Naive thymus-derived CD4-positive, alpha-beta T cell (primary cell): Measurements from ENCODE around the gene MBNL2. TPM values are rescaled to one million over a fixed set of nuclear protein-coding genes. Genes with fewer than 3 reads are reported as not detected.

Source experiments
- ATAC-seq: fragments of 150-1000 bp; cut with Tn5 transposase; 2 replicates; pipeline ENCODE4 v1.10.0; 2021; ENCODE audit warnings: mild to moderate bottlenecking, moderate library complexity
- CTCF ChIA-PET: fragments of 350-600 bp; sonication (Branson Sonifier 250); formaldehyde crosslinking; loops from one replicate; lab custom pipeline; 2021; ENCODE audit warnings: antibody characterized with exemption; lab: Charles Lee
- POLR2A ChIA-PET: fragments of 350-600 bp; sonication (Branson Sonifier 250); formaldehyde crosslinking; loops from one replicate; lab custom pipeline; 2021; ENCODE audit warnings: antibody characterized with exemption, inconsistent platforms; lab: Charles Lee
- DNase-seq, 9 donors: peaks; one replicate each; pipeline versions ENCODE4 v3.0.0 to v3.0.0-alpha.2; 2020 to 2022; ENCODE audit warnings: mixed read lengths in 1 of 9
- H3K27ac ChIP-seq: one replicate; pipeline ENCODE4 v1.7.0; 2013; ENCODE audit warnings: mild to moderate bottlenecking, low read depth, low read length, moderate library complexity
- H3K27me3 ChIP-seq, 2 donors: one replicate each; pipeline ENCODE4 v1.7.0; 2013; ENCODE audit warnings: low read length in 2 of 2, mild to moderate bottlenecking in 2 of 2, moderate library complexity in 2 of 2; ENCODE audit not compliant: control insufficient read depth in 2 of 2, insufficient read depth in 2 of 2
- H3K36me3 ChIP-seq, 3 experiments: 1 replicate in 2 of 3; 2 replicates in 1 of 3; pipeline ENCODE4 v1.7.0; 2013; ENCODE audit warnings: low read length in 3 of 3, mild to moderate bottlenecking in 3 of 3, moderate library complexity in 1 of 3; ENCODE audit not compliant: insufficient read depth in 3 of 3, control insufficient read depth in 2 of 3
- H3K4me1 ChIP-seq, 2 donors: one replicate each; pipeline ENCODE4 v1.7.0; 2013; ENCODE audit warnings: low read length in 2 of 2, mild to moderate bottlenecking in 2 of 2, moderate library complexity in 1 of 2; ENCODE audit not compliant: control insufficient read depth in 2 of 2, insufficient read depth in 2 of 2
- H3K4me3 ChIP-seq: 2 replicates; pipeline ENCODE4 v1.7.0; 2013; ENCODE audit warnings: mild to moderate bottlenecking, low read length
- H3K9me3 ChIP-seq, 3 experiments: 1 replicate in 2 of 3; 2 replicates in 1 of 3; pipeline ENCODE4 v1.7.0; 2013; ENCODE audit warnings: low read length in 3 of 3; ENCODE audit not compliant: control insufficient read depth in 2 of 3
- H3K27ac Mint-ChIP-seq, 9 donors: one replicate each; pipeline ENCODE4 v1.8.0; 2020 to 2022; ENCODE audit warnings: mixed read lengths in 9 of 9, mild to moderate bottlenecking in 8 of 9, moderate library complexity in 5 of 9, inconsistent platforms in 2 of 9
- H3K27me3 Mint-ChIP-seq, 5 donors: one replicate each; pipeline ENCODE4 v1.8.0; 2021 to 2022; ENCODE audit warnings: mixed read lengths in 5 of 5, mild to moderate bottlenecking in 1 of 5
- H3K36me3 Mint-ChIP-seq, 5 donors: one replicate each; pipeline ENCODE4 v1.8.0; 2020 to 2022; ENCODE audit warnings: mixed read lengths in 5 of 5, mild to moderate bottlenecking in 3 of 5, inconsistent platforms in 1 of 5
- H3K4me1 Mint-ChIP-seq, 7 donors: one replicate each; pipeline ENCODE4 v1.8.0; 2020 to 2022; ENCODE audit warnings: mixed read lengths in 7 of 7, mild to moderate bottlenecking in 3 of 7, inconsistent platforms in 1 of 7
- H3K4me3 Mint-ChIP-seq, 10 donors: one replicate each; pipeline ENCODE4 v1.8.0; 2020 to 2022; ENCODE audit warnings: mild to moderate bottlenecking in 10 of 10, mixed read lengths in 10 of 10, moderate library complexity in 6 of 10, inconsistent platforms in 2 of 10
- H3K9me3 Mint-ChIP-seq, 11 donors: one replicate each; pipeline ENCODE4 v1.8.0; 2020 to 2022; ENCODE audit warnings: mixed read lengths in 11 of 11, mild to moderate bottlenecking in 4 of 11, inconsistent platforms in 1 of 11, moderate library complexity in 1 of 11
- intact Hi-C, 2 donors: fragments of 100-400 bp; cut with micrococcal nuclease; formaldehyde crosslinking; loops; one replicate each; pipeline ENCODE4 v1.15.1; 2023
- polyA plus RNA-seq, 2 donors: library from polyadenylated mRNA; unstranded; fragments of 300-500 nt; fragmentation: Illumina TruSeq; gene quantifications; one replicate each; pipeline ENCODE4 v1.2.3, GENCODE V29; 2021
- total RNA-seq, 6 experiments: library from RNA in 5 of 6; stranded (reverse) in 5 of 6; gene quantifications; 1 replicate in 5 of 6; 2 replicates in 1 of 6; pipeline ENCODE4 v1.2.3 and lab custom pipeline; 2021 to 2026

MBNL2 gene
- total and polyA plus RNA-seq, 7 experiments from 2014 or later = 13.4 to 28.6 (median 23.3) TPM

DNA sequence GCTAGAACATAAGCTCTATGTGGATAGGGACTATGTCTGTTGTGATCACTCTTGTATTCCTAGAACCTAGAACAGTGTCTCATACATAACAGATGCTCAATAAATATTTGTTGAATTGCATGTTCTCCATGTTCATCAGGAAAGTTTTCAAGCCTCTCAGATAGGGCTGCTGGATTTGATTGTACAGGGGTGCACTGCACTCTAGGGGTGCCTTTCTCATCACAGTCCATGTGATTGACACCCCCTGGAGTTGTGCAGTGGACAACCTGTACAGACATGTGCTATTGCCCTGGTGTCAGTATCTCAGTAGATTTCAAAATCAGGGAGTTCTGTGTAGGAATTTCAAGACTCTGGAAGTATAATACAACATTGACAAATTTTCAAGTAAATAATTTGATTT lies 58.9 kb downstream of the MBNL2 start:
- ChIA-PET CTCF (no interaction called here), POLR2A (no interaction called here)
- H3K27me3 Mint-ChIP-seq = no peaks in the 10 kb centered on the region
- peaks cover 0 to 1% (median 0%) of the 10 kb centered on the region in 11 donors for H3K9me3 Mint-ChIP-seq
- peak overlapping the region in 1 of 10 donors; percentile 15 for H3K4me3 Mint-ChIP-seq
- H3K4me1 Mint-ChIP-seq = peaks cover 18 to 77% (median 50%) of the 10 kb centered on the region in 7 donors
- ATAC-seq (no peak), DNase-seq (no peak)
- H3K27ac Mint-ChIP-seq = no peak overlapping the region
- Histone ChIP-seq H3K9me3 (no peaks in the 10 kb centered on the region), H3K4me1 (no peaks in the 10 kb centered on the region), H3K4me3 (no peak overlapping the region), H3K36me3 (peaks cover 0 to 2% (median 0%) of the 10 kb centered on the region in 3 experiments), H3K27me3 (no peaks in the 10 kb centered on the region), H3K27ac (no peak overlapping the region)
- intact Hi-C loops = no loop called here
- H3K36me3 Mint-ChIP-seq = peaks cover 2 to 43% (median 38%) of the 10 kb centered on the region in 5 donors

- intact Hi-C loops = no loop called here
- ChIA-PET POLR2A (no interaction called here), CTCF (no interaction called here)
- peaks cover 18 to 74% (median 44%) of the 10 kb centered on the region in 7 donors for H3K4me1 Mint-ChIP-seq
- H3K4me3 Mint-ChIP-seq = peak overlapping the region in 1 of 10 donors; percentile 1
- peak overlapping the region in 1 of 9 donors; percentile 32 for H3K27ac Mint-ChIP-seq
- no peaks in the 10 kb centered on the region for H3K9me3 Mint-ChIP-seq
- H3K27me3 Mint-ChIP-seq = no peaks in the 10 kb centered on the region
- no peak for DNase-seq
- Histone ChIP-seq H3K4me3 (no peak overlapping the region), H3K9me3 (no peaks in the 10 kb centered on the region), H3K27me3 (no peaks in the 10 kb centered on the region), H3K27ac (no peak overlapping the region), H3K4me1 (no peaks in the 10 kb centered on the region), H3K36me3 (no peaks in the 10 kb centered on the region)
- H3K36me3 Mint-ChIP-seq = peaks cover 0 to 36% (median 32%) of the 10 kb centered on the region in 5 donors
- ATAC-seq = no peak
Measured at GRCh38 chr13:97282705-97283104, 60.6 kb downstream of the MBNL2 start.

DNA sequence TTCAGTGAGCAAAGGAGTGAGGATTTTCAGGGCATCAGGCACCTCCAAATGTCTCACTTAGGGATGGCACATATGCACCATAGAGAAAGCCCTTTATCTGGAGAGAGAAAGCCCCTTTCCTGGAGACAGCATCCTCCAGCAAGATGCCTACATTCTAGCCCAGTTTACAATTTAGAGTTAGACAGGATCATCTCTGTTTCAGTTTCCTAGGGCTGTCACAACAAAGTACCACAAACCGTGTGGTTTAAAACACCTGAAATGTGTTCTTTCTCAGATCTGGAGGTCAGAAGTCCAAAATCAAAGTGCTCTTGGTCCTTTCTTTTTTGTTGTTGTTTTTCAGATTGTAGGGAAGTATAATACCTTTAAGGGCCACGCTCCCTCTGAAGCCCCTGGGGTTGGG lies 61.8 kb downstream of the MBNL2 start:
- Mint-ChIP-seq H3K4me1 (peaks cover 24 to 64% (median 44%) of the 10 kb centered on the region in 7 donors), H3K27me3 (no peaks in the 10 kb centered on the region), H3K4me3 (no peak overlapping the region), H3K36me3 (peaks cover 0 to 42% (median 35%) of the 10 kb centered on the region in 5 donors), H3K27ac (no peak overlapping the region), H3K9me3 (no peaks in the 10 kb centered on the region)
- ChIA-PET CTCF (no interaction called here), POLR2A (no interaction called here)
- Histone ChIP-seq H3K27ac (no peak overlapping the region), H3K4me1 (no peaks in the 10 kb centered on the region), H3K36me3 (no peaks in the 10 kb centered on the region), H3K4me3 (no peak overlapping the region), H3K9me3 (no peaks in the 10 kb centered on the region), H3K27me3 (no peaks in the 10 kb centered on the region)
- no peak for DNase-seq
- intact Hi-C loops = no loop called here
- no peak for ATAC-seq

GRCh38 chr13:97284558-97284957 lies 62.4 kb downstream of the MBNL2 start:
- Histone ChIP-seq H3K27ac (no peak overlapping the region), H3K4me3 (no peak overlapping the region), H3K36me3 (no peaks in the 10 kb centered on the region), H3K27me3 (no peaks in the 10 kb centered on the region), H3K9me3 (no peaks in the 10 kb centered on the region), H3K4me1 (no peaks in the 10 kb centered on the region)
- no peaks in the 10 kb centered on the region for H3K27me3 Mint-ChIP-seq
- intact Hi-C loops = no loop called here
- ATAC-seq = no peak
- H3K36me3 Mint-ChIP-seq = peaks cover 0 to 43% (median 35%) of the 10 kb centered on the region in 5 donors
- DNase-seq = no peak
- no peaks in the 10 kb centered on the region for H3K9me3 Mint-ChIP-seq
- CTCF ChIA-PET = no interaction called here
- POLR2A ChIA-PET = no interaction called here
- no peak overlapping the region for H3K27ac Mint-ChIP-seq
- peaks cover 25 to 59% (median 39%) of the 10 kb centered on the region in 7 donors for H3K4me1 Mint-ChIP-seq
- no peak overlapping the region for H3K4me3 Mint-ChIP-seq

- H3K4me3 ChIP-seq = no peak overlapping the region
- Mint-ChIP-seq H3K4me1 (peaks cover 24 to 51% (median 34%) of the 10 kb centered on the region in 7 donors), H3K4me3 (no peak overlapping the region), H3K27ac (no peak overlapping the region), H3K27me3 (no peaks in the 10 kb centered on the region), H3K36me3 (peaks cover 0 to 41% (median 35%) of the 10 kb centered on the region in 5 donors), H3K9me3 (no peaks in the 10 kb centered on the region)
- no peaks in the 10 kb centered on the region for H3K36me3 ChIP-seq
- intact Hi-C loops = no loop called here
- ATAC-seq (no peak), DNase-seq (no peak)
- H3K27ac ChIP-seq = no peak overlapping the region
- H3K9me3 ChIP-seq = no peaks in the 10 kb centered on the region
- ChIA-PET CTCF (no interaction called here), POLR2A (no interaction called here)
- H3K27me3 ChIP-seq = no peaks in the 10 kb centered on the region
- no peaks in the 10 kb centered on the region for H3K4me1 ChIP-seq
Measured at GRCh38 chr13:97285221-97285955, 63.3 kb downstream of the MBNL2 start.

DNA sequence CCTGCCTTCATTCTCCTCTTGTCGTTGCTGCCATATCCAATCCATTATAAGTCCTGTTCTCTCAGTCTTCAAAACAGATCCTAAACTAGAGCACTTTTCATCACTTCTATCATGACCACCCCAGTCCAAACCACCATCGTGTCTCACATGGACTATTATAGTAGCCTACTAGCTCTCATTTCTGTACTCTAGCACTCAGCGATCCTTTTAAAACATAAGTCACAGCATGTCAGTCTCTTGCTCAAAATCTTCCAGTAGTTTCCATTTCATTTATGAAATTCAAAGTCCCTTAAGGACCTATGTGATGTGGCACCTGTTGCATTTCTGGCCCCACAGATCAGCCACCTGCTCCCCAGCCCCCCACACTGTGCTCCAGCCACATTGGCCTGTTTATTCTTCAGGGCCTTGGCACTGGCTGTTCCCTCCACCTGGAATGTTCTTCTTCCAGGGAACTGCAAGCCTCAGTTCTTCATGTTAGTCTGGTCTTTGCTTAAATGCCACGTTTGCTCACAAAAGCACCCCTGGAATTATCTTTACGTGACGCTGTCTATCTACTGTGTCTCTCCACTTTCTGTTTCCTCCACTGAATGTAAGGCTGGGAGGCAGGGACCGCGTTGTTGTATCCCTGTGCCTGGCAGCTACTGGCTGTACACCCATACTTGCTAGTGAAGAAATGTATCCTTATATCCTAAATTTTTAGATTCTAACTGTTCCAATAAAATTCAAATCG lies 64.3 kb downstream of the MBNL2 start:
- POLR2A ChIA-PET = no interaction called here
- H3K27me3 ChIP-seq = no peaks in the 10 kb centered on the region
- Mint-ChIP-seq H3K4me3 (peak overlapping the region in 1 of 10 donors; percentile 21), H3K4me1 (peaks cover 23 to 42% (median 32%) of the 10 kb centered on the region in 7 donors), H3K36me3 (peaks cover 0 to 42% (median 32%) of the 10 kb centered on the region in 5 donors), H3K27me3 (no peaks in the 10 kb centered on the region), H3K9me3 (peaks cover 0 to 4% (median 0%) of the 10 kb centered on the region in 11 donors), H3K27ac (peak overlapping the region in 1 of 9 donors; percentile 22)
- no peak for DNase-seq
- no peaks in the 10 kb centered on the region for H3K36me3 ChIP-seq
- CTCF ChIA-PET = no interaction called here
- H3K9me3 ChIP-seq = no peaks in the 10 kb centered on the region
- H3K4me1 ChIP-seq = no peaks in the 10 kb centered on the region
- ATAC-seq = no peak
- H3K27ac ChIP-seq = no peak overlapping the region
- intact Hi-C loops = no loop called here
- H3K4me3 ChIP-seq = no peak overlapping the region
